ENCODE data around the gene TTLL3. TPM values are rescaled to one million over a fixed set of nuclear protein-coding genes. Genes with fewer than 3 reads are reported as not detected.

The TTLL3 gene
- total and polyA plus RNA-seq, 2 of the 8 experiments (the other 6 are each of a cell fraction or from before 2014, with no cell fraction given), result 5.9 to 8.9 TPM

DNA sequence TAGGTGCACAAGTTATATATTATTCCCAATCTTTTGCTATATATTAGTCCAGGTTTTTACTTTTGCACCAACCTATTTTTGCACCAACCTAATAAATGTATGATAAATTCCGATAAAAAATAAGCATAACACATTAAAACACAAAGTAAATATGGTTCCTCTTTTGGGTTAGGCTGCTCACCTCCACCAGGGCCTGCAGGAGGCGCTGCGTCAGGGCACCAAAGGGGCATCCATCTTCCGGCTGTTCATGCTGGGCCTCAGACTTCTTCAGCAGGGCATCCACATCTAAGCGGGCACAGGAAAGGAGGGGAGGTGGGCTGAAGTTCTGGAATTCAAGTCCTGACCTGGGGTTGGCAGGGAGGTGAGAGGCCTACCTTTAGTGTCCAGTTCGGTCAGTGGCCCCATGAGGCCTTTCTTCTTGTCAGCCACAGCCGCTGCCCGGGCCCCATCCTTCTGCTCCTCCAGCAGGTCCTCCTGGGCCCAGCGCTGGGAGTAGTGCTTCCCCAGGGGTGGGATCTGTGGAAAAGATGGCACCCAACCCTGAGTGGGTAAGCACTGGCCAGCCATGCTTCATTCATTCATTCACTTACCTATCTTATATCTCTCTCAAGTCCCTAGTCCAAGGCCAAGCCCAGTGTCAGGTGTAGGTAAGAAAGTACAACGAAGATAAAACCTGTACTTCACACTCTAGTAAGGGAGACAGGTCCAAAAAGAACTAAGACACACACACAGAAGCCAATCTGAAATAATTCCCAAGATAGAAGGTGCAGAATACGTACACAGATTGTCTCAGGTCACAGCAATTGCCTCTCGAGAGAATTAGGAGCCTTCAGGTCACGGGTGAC lies 23.0 kb upstream of the TTLL3 start:
- Histone ChIP-seq H3K4me1 (replicated peaks in 1 of 4; ENCODE audit: control insufficient read depth in 3 of 4, insufficient read depth in 4 of 4, low read length in 3 of 4) (peaks cover 0 to 6% (median 0%) of the 10 kb centered on the region in 4 experiments; a peak in 2 of 7 replicates), H4K91ac (replicated peaks; ENCODE audit: insufficient read length, low read length) (no peak overlapping the region), H2BK120ac (replicated peaks; ENCODE audit: low read depth, low read length) (no peak overlapping the region), H2AK5ac (ENCODE audit: low read depth, low read length) (no peak overlapping the region), H2AFZ (ENCODE audit: low read length) (no peak overlapping the region), H3K18ac (ENCODE audit: extremely low read depth, low read length) (no peak overlapping the region), H3K36me3 (ENCODE audit: control insufficient read depth in 2 of 4, insufficient read depth in 4 of 4, low read length in 3 of 4) (peaks cover 6 to 60% (median 31%) of the 10 kb centered on the region in 4 experiments), H4K5ac (ENCODE audit: insufficient read length, low read depth, low read length) (no peak overlapping the region), H2BK12ac (ENCODE audit: low read depth, low read length) (no peak overlapping the region), H2BK5ac (ENCODE audit: low read depth, low read length) (no peak overlapping the region), H3K56ac (replicated peaks; ENCODE audit: insufficient read length, low read depth, low read length) (no peak overlapping the region), H3K9ac (replicated peaks in 1 of 4; ENCODE audit: extremely low read depth in 1 of 4, low read depth in 3 of 4, low read length in 3 of 4) (no peak overlapping the region), H3K23me2 (ENCODE audit: low read depth, low read length) (0 out of 2 replicates have a peak, but pooled peaks cover 3% of the 10 kb centered on the region), H3K79me1 (ENCODE audit: low read depth, low read length) (peaks cover 5% of the 10 kb centered on the region), H3K4ac (replicated peaks; ENCODE audit: insufficient read length, low read depth, low read length) (no peak overlapping the region), H3K9me3 (ENCODE audit: insufficient read depth in 2 of 2, low read depth in 1 of 2, low read length in 1 of 2) (no peaks in the 10 kb centered on the region), H3K27ac (ENCODE audit: low read depth, low read length) (no peak overlapping the region), H2BK15ac (ENCODE audit: low read length) (no peak overlapping the region), H3K79me2 (ENCODE audit: control insufficient read depth in 1 of 2, insufficient read depth in 2 of 2, low read length in 2 of 2) (peaks cover 0 to 5% of the 10 kb centered on the region in 2 experiments; a peak in 2 of 4 replicates), H3K4me2 (ENCODE audit: insufficient read depth in 1 of 2, low read depth in 2 of 2, low read length in 2 of 2) (no peak overlapping the region), H4K8ac (ENCODE audit: extremely low read depth, insufficient read depth, low read length) (no peak overlapping the region), H3K23ac (ENCODE audit: insufficient read length) (no peak overlapping the region), H3K4me3 (ENCODE audit: extremely low read depth in 1 of 4, insufficient read depth in 2 of 4, low read depth in 3 of 4, low read length in 4 of 4) (no peak overlapping the region), H2BK20ac (ENCODE audit: low read length) (no peak overlapping the region), H4K20me1 (replicated peaks in 1 of 2; ENCODE audit: control insufficient read depth in 1 of 2, insufficient read depth in 2 of 2, low read length in 2 of 2) (peaks cover 0 to 1% of the 10 kb centered on the region in 2 experiments), H3K27me3 (replicated peaks in 1 of 4; ENCODE audit: control insufficient read depth in 3 of 4, extremely low read depth in 1 of 4, insufficient read depth in 3 of 4, low read length in 3 of 4) (no peaks in the 10 kb centered on the region), H3K14ac (ENCODE audit: insufficient read length) (no peak overlapping the region)
- peak in 1 of 2 experiments; percentile 55 for DNase-seq (ENCODE audit: low read depth in 1 of 2, low spot score in 2 of 2)
- 85% methylated on average over 13 of the region's 13 CpGs; no CpG with 5 or more reads in 1 of the 2 experiments for WGBS, 2 experiments (ENCODE audit: extremely low coverage in 1 of 2, insufficient coverage in 1 of 2, insufficient read length in 1 of 2, insufficient replicate concordance in 2 of 2, low coverage in 1 of 2, low lambda C conversion rate in 2 of 2, missing lambda C conversion rate in 1 of 2)
- POLR2A ChIA-PET (ENCODE audit: partially characterized antibody), result interaction anchor here (1.3 to 2.3 kb wide), 2 partner anchors 11 to 28 kb away, joined by 3 to 10 read pairs; no protein-coding TSS in a partner anchor
- FAIRE-seq, result no peak
- no peak for TF ChIP-seq TCF12 (IDR thresholded peaks at IDR 0.05; ENCODE audit: low read depth, low read length)
- TF ChIP-seq, protein P1, sequence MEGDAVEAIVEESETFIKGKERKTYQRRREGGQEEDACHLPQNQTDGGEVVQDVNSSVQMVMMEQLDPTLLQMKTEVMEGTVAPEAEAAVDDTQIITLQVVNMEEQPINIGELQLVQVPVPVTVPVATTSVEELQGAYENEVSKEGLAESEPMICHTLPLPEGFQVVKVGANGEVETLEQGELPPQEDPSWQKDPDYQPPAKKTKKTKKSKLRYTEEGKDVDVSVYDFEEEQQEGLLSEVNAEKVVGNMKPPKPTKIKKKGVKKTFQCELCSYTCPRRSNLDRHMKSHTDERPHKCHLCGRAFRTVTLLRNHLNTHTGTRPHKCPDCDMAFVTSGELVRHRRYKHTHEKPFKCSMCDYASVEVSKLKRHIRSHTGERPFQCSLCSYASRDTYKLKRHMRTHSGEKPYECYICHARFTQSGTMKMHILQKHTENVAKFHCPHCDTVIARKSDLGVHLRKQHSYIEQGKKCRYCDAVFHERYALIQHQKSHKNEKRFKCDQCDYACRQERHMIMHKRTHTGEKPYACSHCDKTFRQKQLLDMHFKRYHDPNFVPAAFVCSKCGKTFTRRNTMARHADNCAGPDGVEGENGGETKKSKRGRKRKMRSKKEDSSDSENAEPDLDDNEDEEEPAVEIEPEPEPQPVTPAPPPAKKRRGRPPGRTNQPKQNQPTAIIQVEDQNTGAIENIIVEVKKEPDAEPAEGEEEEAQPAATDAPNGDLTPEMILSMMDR (IDR thresholded peaks at IDR 0.05; ENCODE audit: control extremely low read depth in 1 of 3, insufficient read depth in 1 of 3, low read depth in 1 of 3, low read length in 3 of 3), result peak; percentile 60 to 82 (median 71)
- TF ChIP-seq POLR2A (IDR thresholded peaks at IDR 0.05; ENCODE audit: control extremely low read depth in 1 of 2, low read depth in 2 of 2, low read length in 2 of 2), result 0 out of 3 replicates have a peak, but pooled peaks of 1 of the 2 experiments have one; percentile 44
- TF ChIP-seq YY1 (IDR thresholded peaks at IDR 0.05; ENCODE audit: low read depth, low read length), result peak; percentile 80
- TF ChIP-seq RAD21 (IDR thresholded peaks at IDR 0.05 in 1 of 2, conservative IDR thresholded peaks at IDR 0.05 in 1 of 2; ENCODE audit: low read depth in 2 of 2, low read length in 2 of 2), result peak in 1 of 2 experiments; percentile 31; a peak in 1 of 4 replicates
- CTCF ChIA-PET (ENCODE audit: partially characterized antibody), result interaction anchor here (0.9 to 1.8 kb wide), 6 partner anchors 11 to 40 kb away, joined by 3 to 9 read pairs (median 3); no protein-coding TSS in a partner anchor

All from H1 (cell line).